ENCODE measurements around the gene SEMA6A.
"Not testable (repeated sequence)": the region's sequence is repeated elsewhere in the genome, so short reads cannot be mapped to it uniquely, and the experiment has no call there.

Gene SEMA6A

GRCh38 chr5:116554764-116555163, 19.9 kb downstream of the SEMA6A start:
- no peak for DNase-seq (ENCODE audit: low read depth in 2 of 2, low spot score in 1 of 2)

- DNase-seq (ENCODE audit: low read depth in 2 of 2, low spot score in 1 of 2) = no peak
These were observed 21.3 kb downstream of the SEMA6A start for GRCh38 chr5:116553366-116553765.

GRCh38 chr5:116550082-116550481, 24.5 kb downstream of the SEMA6A start:
- DNase-seq (ENCODE audit: low read depth in 2 of 2, low spot score in 1 of 2) = no peak

- no peak for DNase-seq (ENCODE audit: low read depth in 2 of 2, low spot score in 1 of 2)
These were observed 27.9 kb downstream of the SEMA6A start for GRCh38 chr5:116546743-116547124.

GRCh38 chr5:116546033-116546742, 28.4 kb downstream of the SEMA6A start:
- no peak for DNase-seq (ENCODE audit: low read depth in 2 of 2, low spot score in 1 of 2)

- not testable (repeated sequence) for DNase-seq (ENCODE audit: low read depth in 2 of 2, low spot score in 1 of 2)
These were observed 29.2 kb downstream of the SEMA6A start for GRCh38 chr5:116545465-116545864.

GRCh38 chr5:116544531-116545241, 29.9 kb downstream of the SEMA6A start:
- no peak for DNase-seq (ENCODE audit: low read depth in 2 of 2, low spot score in 1 of 2)

GRCh38 chr5:116543501-116543900, 31.1 kb downstream of the SEMA6A start:
- no peak for DNase-seq (ENCODE audit: low read depth in 2 of 2, low spot score in 1 of 2)

GRCh38 chr5:116542619-116543018, 32.0 kb downstream of the SEMA6A start:
- no peak for DNase-seq (ENCODE audit: low read depth in 2 of 2, low spot score in 1 of 2)

- no peak for DNase-seq (ENCODE audit: low read depth in 2 of 2, low spot score in 1 of 2)
These were observed 35.4 kb downstream of the SEMA6A start for GRCh38 chr5:116539222-116539621.

- DNase-seq (ENCODE audit: low read depth in 2 of 2, low spot score in 1 of 2) = no peak
These were observed 38.1 kb downstream of the SEMA6A start for GRCh38 chr5:116536316-116537083.

GRCh38 chr5:116534964-116535651, 39.5 kb downstream of the SEMA6A start:
- DNase-seq (ENCODE audit: low read depth in 2 of 2, low spot score in 1 of 2) = no peak

- DNase-seq (ENCODE audit: low read depth in 2 of 2, low spot score in 1 of 2) = no peak
These were observed 41.7 kb downstream of the SEMA6A start for GRCh38 chr5:116532762-116533525.

- DNase-seq (ENCODE audit: low read depth in 2 of 2, low spot score in 1 of 2) = no peak
These were observed 43.0 kb downstream of the SEMA6A start for GRCh38 chr5:116531635-116532034.

GRCh38 chr5:116531117-116531516, 43.5 kb downstream of the SEMA6A start:
- no peak for DNase-seq (ENCODE audit: low read depth in 2 of 2, low spot score in 1 of 2)

GRCh38 chr5:116530276-116530675, 44.3 kb downstream of the SEMA6A start:
- no peak for DNase-seq (ENCODE audit: low read depth in 2 of 2, low spot score in 1 of 2)

- no peak for DNase-seq (ENCODE audit: low read depth in 2 of 2, low spot score in 1 of 2)
These were observed 45.0 kb downstream of the SEMA6A start for GRCh38 chr5:116529615-116530014.

GRCh38 chr5:116528519-116529234, 45.9 kb downstream of the SEMA6A start:
- DNase-seq (ENCODE audit: low read depth in 2 of 2, low spot score in 1 of 2) = no peak

- DNase-seq (ENCODE audit: low read depth in 2 of 2, low spot score in 1 of 2) = no peak
These were observed 47.0 kb downstream of the SEMA6A start for GRCh38 chr5:116527582-116527981.

- DNase-seq (ENCODE audit: low read depth in 2 of 2, low spot score in 1 of 2) = no peak
These were observed 48.9 kb downstream of the SEMA6A start for GRCh38 chr5:116525674-116526073.
